ENCODE measurements around the gene PHOX2B.

Gene PHOX2B

GRCh38 chr4:41748571-41749475 lies at the start of gene PHOX2B:
Gene PHOX2B (minus strand): TSS chr4:41748725. CDS start chr4:41748610, 115 bp downstream.
- no peak for DNase-seq (ENCODE audit: low read depth)

GRCh38 chr4:41797260-41797659 lies 48.7 kb upstream of the PHOX2B start:
- no peak for DNase-seq (ENCODE audit: low read depth)

- no peak for DNase-seq (ENCODE audit: low read depth)
Measured at GRCh38 chr4:41796545-41797210, 48.2 kb upstream of the PHOX2B start.

GRCh38 chr4:41795796-41796385 lies 47.4 kb upstream of the PHOX2B start:
- no peak for DNase-seq (ENCODE audit: low read depth)

- DNase-seq (ENCODE audit: low read depth) = no peak
Measured at GRCh38 chr4:41792166-41792565, 43.6 kb upstream of the PHOX2B start.

GRCh38 chr4:41791557-41791956 lies 43.0 kb upstream of the PHOX2B start:
- no peak for DNase-seq (ENCODE audit: low read depth)

GRCh38 chr4:41787931-41788330 lies 39.4 kb upstream of the PHOX2B start:
- no peak for DNase-seq (ENCODE audit: low read depth)

- DNase-seq (ENCODE audit: low read depth) = no peak
Measured at GRCh38 chr4:41785665-41786064, 37.1 kb upstream of the PHOX2B start.

- no peak for DNase-seq (ENCODE audit: low read depth)
Measured at GRCh38 chr4:41784191-41784979, 35.9 kb upstream of the PHOX2B start.

- DNase-seq (ENCODE audit: low read depth) = no peak
Measured at GRCh38 chr4:41776466-41776865, 27.9 kb upstream of the PHOX2B start.

- DNase-seq (ENCODE audit: low read depth) = no peak
Measured at GRCh38 chr4:41763729-41764128, 15.2 kb upstream of the PHOX2B start.

- DNase-seq (ENCODE audit: low read depth) = no peak
Measured at GRCh38 chr4:41758884-41759283, 10.4 kb upstream of the PHOX2B start.

GRCh38 chr4:41757521-41758156 lies 9.1 kb upstream of the PHOX2B start:
- DNase-seq (ENCODE audit: low read depth) = no peak

- DNase-seq (ENCODE audit: low read depth) = no peak
Measured at GRCh38 chr4:41753942-41754341, 5.4 kb upstream of the PHOX2B start.

- DNase-seq (ENCODE audit: low read depth) = no peak
Measured at GRCh38 chr4:41752081-41752836, 3.7 kb upstream of the PHOX2B start.

- DNase-seq (ENCODE audit: low read depth) = no peak
Measured at GRCh38 chr4:41751449-41752061, 3.0 kb upstream of the PHOX2B start.

GRCh38 chr4:41750626-41751448 lies 2.3 kb upstream of the PHOX2B start:
- no peak for DNase-seq (ENCODE audit: low read depth)

GRCh38 chr4:41750121-41750625 lies 1.6 kb upstream of the PHOX2B start:
- DNase-seq (ENCODE audit: low read depth) = no peak

GRCh38 chr4:41749631-41750039 lies 1.1 kb upstream of the PHOX2B start:
- no peak for DNase-seq (ENCODE audit: low read depth)

Measured in stimulated activated CD8-positive, alpha-beta memory T cell treated with anti-CD3 and anti-CD28 coated beads, Interleukin-15, amount 100 ng/mL, for 24 hours (primary cell).